ENCODE results near the gene ZMYM4.

- TF ChIP-seq SIN3A (IDR thresholded peaks at IDR 0.05; ENCODE audit: borderline replicate concordance, insufficient read depth, low read length) (no peak), TAF1 (IDR thresholded peaks at IDR 0.05; ENCODE audit: borderline replicate concordance, insufficient read depth, low read length) (no peak)
Observed at GRCh38 chr1:35298464-35298863, 30.0 kb downstream of the ZMYM4 start.
